Anterior cingulate cortex (tissue), 58 donors: ENCODE measurements around the gene TAS1R3.
A peak's percentile ranks its signal among the peaks of the same experiment; 100 is the strongest.

Source experiments
- DNase-seq, 58 donors: peaks; one replicate each; lab custom pipeline; 2025; lab: John Stamatoyannopoulos, UW

TAS1R3 gene

GRCh38 chr1:1320666-1321448, 10.2 kb upstream of the TAS1R3 start:
- no peak for DNase-seq

- no peak for DNase-seq
These were observed 9.6 kb upstream of the TAS1R3 start for GRCh38 chr1:1321477-1321876.

- DNase-seq: no peak
These were observed 8.7 kb upstream of the TAS1R3 start for GRCh38 chr1:1322418-1322817.

DNA sequence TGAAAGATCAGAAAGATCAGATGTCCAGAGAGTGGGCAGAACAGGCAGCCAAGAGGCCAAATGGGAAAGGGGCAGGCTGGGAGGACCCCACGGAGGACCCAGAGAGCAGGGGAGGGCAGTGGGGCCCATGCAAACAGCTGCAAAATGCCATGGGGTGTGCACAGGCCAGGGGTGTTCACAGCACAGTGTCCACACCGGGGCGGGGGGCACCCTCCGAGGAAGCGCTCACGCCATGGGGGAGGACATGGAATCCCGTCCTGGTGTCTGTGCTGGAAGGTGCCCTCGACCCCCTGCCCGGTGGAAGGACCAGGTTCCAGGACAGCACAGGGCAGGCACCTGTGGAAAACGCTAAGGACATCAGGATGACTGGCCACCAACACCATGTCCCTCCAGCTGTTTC, 8.1 kb upstream of the TAS1R3 start:
- DNase-seq: no peak

GRCh38 chr1:1324084-1324523, 7.0 kb upstream of the TAS1R3 start:
- no peak for DNase-seq

GRCh38 chr1:1324524-1325287, 6.4 kb upstream of the TAS1R3 start, which contains the start of the genes CPTP and INTS11:
Gene CPTP (plus strand): TSS chr1:1324802. CDS start chr1:1326911, 2,109 bp downstream.
Gene INTS11 (minus strand): TSS chr1:1324660. CDS start chr1:1324608, 52 bp downstream.
- DNase-seq: peak in 57 of 58 donors; percentile 43 to 92 (median 87)

DNA sequence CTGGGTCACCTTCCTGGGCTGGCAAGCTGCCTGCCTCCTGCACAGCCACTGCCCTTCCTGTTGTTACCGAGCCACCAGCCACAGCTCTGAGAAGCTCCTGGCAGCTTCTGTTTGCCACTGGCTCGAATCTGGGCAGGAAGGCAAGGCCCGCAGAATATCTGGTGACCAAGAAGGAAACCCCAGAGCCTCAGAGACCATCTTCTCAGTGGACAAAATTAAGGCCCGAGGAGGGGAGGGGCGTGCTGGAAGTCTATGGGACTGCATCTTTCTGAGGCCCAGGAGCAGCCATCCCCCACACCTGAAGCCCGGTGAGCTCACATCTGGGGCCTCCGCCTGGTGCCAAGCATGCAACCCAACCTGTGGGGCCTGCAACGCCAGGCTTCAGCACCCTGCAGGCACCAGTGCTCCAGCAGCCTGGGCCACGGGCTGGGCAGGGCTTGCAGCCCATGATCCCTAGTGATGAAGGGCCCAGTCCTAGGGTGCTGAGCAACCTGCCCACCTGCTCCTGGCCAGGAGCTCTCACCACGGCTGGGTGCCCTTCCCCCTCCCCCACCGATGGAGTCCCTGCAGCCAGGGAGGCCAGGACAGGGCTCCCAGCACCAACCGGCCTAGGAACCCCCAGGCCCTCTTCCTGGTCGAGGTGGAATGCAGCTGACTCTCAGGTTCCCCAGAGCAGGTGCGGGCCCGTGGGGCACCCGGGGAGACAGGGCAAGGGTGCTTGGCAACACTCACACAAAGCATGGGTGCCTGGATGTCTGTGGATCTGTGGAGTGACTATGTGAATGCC, 5.6 kb upstream of the TAS1R3 start:
- no peak for DNase-seq

- no peak for DNase-seq
These were observed 4.9 kb upstream of the TAS1R3 start for GRCh38 chr1:1326075-1326605.

DNA sequence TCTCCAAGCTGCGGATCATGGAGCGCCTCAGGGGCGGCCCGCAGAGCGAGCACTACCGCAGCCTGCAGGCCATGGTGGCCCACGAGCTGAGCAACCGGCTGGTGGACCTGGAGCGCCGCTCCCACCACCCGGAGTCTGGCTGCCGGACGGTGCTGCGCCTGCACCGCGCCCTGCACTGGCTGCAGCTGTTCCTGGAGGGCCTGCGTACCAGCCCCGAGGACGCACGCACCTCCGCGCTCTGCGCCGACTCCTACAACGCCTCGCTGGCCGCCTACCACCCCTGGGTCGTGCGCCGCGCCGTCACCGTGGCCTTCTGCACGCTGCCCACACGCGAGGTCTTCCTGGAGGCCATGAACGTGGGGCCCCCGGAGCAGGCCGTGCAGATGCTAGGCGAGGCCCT, 3.8 kb upstream of the TAS1R3 start:
- no peak for DNase-seq

GRCh38 chr1:1328254-1328653, 2.8 kb upstream of the TAS1R3 start:
- no peak for DNase-seq

- no peak for DNase-seq
These were observed 1.5 kb upstream of the TAS1R3 start for GRCh38 chr1:1329304-1330210.

DNA sequence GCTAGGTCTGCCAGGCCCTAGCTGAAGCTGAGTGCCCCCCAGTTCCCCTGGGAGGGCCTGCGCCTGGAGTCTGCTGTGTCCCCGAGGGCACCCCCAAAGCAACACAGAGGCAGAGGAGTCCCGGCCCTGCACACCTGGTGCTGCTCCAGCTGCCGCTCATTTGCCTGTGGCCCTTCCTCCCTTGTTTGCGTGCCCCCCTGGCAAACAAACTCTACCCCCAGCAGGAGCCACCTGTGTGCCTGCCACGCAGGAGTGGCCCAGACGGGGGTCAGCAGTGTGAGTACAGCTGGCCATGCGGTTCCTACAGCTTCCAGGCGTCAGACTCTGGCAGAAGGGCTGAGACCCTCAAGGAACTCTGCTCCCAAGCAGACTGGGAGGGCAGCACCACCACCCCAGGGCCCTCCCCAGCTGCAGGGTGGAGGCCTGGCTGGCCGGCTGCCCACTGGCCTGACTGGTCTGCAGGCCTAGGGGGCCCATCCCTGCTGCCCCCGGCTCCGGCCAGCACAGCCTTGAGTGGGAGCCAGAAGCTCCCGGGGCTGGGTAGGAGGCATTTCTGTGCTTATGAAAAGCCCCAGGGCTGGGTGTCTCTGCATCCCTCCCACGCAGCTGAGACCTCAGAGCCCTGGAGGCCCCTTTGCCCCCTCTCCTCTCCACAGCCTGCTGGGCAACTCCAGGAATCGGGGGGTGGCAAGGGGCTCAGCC, 563 bp upstream of the TAS1R3 start:
- no peak for DNase-seq

GRCh38 chr1:1332031-1332755, 1.1 kb downstream of the TAS1R3 start:
- no peak for DNase-seq

- peak in 1 of 58 donors; percentile 26 for DNase-seq
These were observed 1.8 kb downstream of the TAS1R3 start for GRCh38 chr1:1332774-1333480.

DNA sequence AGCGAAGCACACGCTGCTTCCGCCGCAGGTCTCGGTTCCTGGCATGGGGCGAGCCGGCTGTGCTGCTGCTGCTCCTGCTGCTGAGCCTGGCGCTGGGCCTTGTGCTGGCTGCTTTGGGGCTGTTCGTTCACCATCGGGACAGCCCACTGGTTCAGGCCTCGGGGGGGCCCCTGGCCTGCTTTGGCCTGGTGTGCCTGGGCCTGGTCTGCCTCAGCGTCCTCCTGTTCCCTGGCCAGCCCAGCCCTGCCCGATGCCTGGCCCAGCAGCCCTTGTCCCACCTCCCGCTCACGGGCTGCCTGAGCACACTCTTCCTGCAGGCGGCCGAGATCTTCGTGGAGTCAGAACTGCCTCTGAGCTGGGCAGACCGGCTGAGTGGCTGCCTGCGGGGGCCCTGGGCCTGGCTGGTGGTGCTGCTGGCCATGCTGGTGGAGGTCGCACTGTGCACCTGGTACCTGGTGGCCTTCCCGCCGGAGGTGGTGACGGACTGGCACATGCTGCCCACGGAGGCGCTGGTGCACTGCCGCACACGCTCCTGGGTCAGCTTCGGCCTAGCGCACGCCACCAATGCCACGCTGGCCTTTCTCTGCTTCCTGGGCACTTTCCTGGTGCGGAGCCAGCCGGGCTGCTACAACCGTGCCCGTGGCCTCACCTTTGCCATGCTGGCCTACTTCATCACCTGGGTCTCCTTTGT, 2.6 kb downstream of the TAS1R3 start:
- DNase-seq: peak in 1 of 58 donors; percentile 28

- no peak for DNase-seq
These were observed 3.8 kb downstream of the TAS1R3 start for GRCh38 chr1:1334835-1335234.

GRCh38 chr1:1335283-1335682, 4.2 kb downstream of the TAS1R3 start:
- no peak for DNase-seq
